Dendritic cell treated with granulocyte-macrophage colony-stimulating factor and Interleukin-4, amounts not matched to agents 40 ng/mL and 50 ng/mL, for 4 days (primary cell): Measurements from ENCODE around the gene WDR45.
"Not testable (repeated sequence)": the region's sequence is repeated elsewhere in the genome, so short reads cannot be mapped to it uniquely, and the experiment has no call there.

Experiments
- H3K27ac Mint-ChIP-seq: one replicate; pipeline ENCODE4 v1.8.0; 2022; ENCODE audit warnings: mild to moderate bottlenecking, mixed read lengths
- H3K27me3 Mint-ChIP-seq: one replicate; pipeline ENCODE4 v1.8.0; 2022; ENCODE audit warnings: mild to moderate bottlenecking, mixed read lengths
- H3K36me3 Mint-ChIP-seq: one replicate; pipeline ENCODE4 v1.8.0; 2022; ENCODE audit warnings: low read depth, mixed read lengths
- H3K4me1 Mint-ChIP-seq: one replicate; pipeline ENCODE4 v1.8.0; 2022; ENCODE audit warnings: low read depth, mixed read lengths
- H3K4me3 Mint-ChIP-seq: one replicate; pipeline ENCODE4 v1.8.0; 2022; ENCODE audit warnings: mild to moderate bottlenecking, moderate library complexity, mixed read lengths
- H3K9me3 Mint-ChIP-seq: one replicate; pipeline ENCODE4 v1.8.0; 2022; ENCODE audit warnings: mixed read lengths
- intact Hi-C: fragments of 100-400 bp; cut with micrococcal nuclease; formaldehyde crosslinking; loops from one replicate; pipeline ENCODE4 v1.15.0; 2022

WDR45 gene

DNA sequence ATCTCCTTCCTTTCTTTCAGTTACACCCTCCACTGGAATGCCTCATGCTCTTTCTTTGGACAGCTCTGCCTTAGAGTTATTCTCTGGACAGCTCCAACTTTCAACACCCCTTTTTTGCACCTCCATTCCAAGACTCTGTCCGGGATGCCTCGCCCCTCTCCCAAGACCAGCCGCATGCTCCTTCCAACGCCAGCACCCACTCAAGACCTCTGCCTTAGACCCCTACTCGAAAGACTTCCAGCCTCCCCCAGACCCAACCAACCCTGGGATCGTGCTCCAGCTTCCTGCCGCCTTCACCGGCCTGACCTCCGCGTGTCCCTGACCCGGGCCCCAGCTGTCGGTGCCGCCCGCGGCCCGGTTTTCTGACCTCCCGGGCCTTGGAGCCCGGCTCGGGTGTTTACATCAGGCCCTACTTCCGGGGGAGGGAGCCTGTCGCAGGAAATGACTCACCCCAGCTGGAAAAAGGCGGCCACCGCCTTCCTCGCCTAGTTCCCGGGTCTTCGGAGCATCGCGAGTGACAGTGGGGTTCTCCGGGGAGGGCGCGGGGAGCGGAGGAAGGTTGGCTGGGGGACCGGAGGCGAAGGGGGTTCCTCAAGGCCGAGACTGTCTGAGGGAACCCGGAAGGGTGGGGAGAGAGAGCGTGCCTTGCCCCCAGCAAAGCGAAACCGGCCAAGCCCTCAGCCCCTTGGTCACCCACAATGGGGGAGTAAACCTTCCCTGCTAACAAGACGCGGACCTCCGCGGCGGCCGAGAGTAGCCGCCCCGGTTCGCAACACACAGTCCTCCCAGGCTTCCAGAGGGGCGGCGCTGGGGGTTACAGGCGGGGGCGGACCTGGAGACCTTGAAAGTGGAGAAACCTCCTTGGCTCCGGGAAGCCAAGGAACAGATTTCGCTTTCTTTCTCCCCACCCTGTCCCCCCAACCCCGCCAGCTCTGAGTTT lies at the start of gene WDR45:
WDR45 (minus strand) TSS at position 399 of the 940 bp plus-strand sequence. CDS start 1,792 bp downstream, outside the sequence.
- H3K4me3 Mint-ChIP-seq = peak within 1 kb of the TSS; percentile 87
- H3K27me3 Mint-ChIP-seq = no peaks in the 10 kb centered on the region
- intact Hi-C loops = loop anchor here (2.0 kb wide), 1 partner anchor 21 kb away; no protein-coding TSS in a partner anchor
- H3K27ac Mint-ChIP-seq = peak within 1 kb of the TSS; percentile 93
- H3K36me3 Mint-ChIP-seq = peaks cover 52% of the 10 kb centered on the region
- H3K4me1 Mint-ChIP-seq = peaks cover 15% of the 10 kb centered on the region
- no peaks in the 10 kb centered on the region for H3K9me3 Mint-ChIP-seq

DNA sequence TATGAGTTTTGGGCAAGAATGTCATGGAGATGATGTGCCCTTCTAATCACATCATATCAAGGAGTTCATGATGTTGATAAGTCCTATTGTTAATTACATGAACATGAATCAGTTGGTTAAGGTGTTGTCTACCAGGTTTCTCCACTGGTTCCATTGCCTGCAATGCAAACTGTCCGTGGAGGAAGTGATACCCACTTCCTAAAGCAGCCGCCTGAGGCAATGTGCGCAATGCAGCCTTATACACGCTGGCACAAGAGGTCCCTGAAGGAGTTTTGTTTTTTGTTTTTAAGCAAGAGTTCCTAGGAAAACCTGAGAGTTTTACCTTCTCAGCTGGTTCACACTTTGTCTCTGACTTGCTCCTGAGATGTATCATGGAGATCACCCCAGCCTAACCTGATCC lies 49.7 kb upstream of the WDR45 start:
- H3K4me3 Mint-ChIP-seq = no peak overlapping the region

DNA sequence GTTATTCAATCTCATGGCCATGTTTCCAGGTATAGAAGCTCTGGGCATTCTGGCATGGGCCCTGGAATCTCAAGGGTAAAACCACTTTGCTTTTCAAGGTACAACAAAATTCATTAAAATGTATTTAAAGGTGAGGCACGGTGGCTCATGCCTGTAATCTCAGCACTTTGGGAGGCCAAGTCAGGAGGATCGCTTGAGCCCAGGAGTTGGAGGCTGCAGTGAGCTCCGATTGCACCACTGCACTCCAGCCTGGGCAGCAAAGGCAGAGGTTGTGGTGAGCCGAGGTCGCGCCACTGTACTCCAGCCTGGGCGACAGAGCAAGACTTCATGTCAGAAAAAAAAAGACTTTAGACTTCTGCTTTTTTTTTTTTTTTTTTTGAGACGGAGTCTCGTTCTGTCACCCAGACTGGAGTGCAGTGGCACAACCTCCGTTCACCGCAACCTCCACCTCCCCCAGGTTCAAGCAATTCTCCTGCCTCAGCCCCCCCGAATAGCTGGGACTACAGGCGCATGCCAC lies 48.1 kb upstream of the WDR45 start:
- H3K9me3 Mint-ChIP-seq, H3K4me3 Mint-ChIP-seq, H3K27me3 Mint-ChIP-seq, H3K27ac Mint-ChIP-seq, intact Hi-C loops, H3K36me3 Mint-ChIP-seq: not testable (repeated sequence)
- peaks cover 12% of the 10 kb centered on the region for H3K4me1 Mint-ChIP-seq

More for the DNA sequence above, 49.7 kb upstream of the WDR45 start:
- Mint-ChIP-seq H3K9me3 (no peaks in the 10 kb centered on the region), H3K4me1 (peaks cover 12% of the 10 kb centered on the region), H3K27ac (peak overlapping the region; percentile 59), H3K27me3 (no peaks in the 10 kb centered on the region), H3K36me3 (no peaks in the 10 kb centered on the region)
- intact Hi-C loops = no loop called here

DNA sequence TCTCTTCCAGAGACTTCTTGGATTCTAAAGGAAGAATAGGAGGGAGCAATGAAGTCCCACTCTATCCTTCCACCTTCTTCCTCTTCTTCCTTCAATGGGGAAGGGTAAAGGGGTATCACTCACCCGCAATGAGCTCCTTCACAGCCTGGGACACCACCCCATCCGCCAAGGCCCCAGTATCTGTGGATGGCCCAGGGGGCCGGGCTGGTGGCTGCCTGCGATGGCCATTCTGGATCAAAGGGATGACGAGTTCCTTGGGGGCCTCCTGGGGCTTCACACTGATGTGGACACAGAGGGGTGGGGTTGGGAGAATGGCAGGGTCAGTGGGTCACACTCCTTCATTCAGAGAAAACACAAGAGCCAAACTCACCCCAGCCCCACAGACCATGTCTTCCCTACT lies 42.8 kb upstream of the WDR45 start:
- intact Hi-C loops = loop anchor here (5.0 kb wide), 1 partner anchor 45 kb away; no protein-coding TSS in a partner anchor
- Mint-ChIP-seq H3K9me3 (no peaks in the 10 kb centered on the region), H3K4me3 (peak overlapping the region; percentile 93), H3K27ac (peak overlapping the region; percentile 93), H3K27me3 (no peaks in the 10 kb centered on the region), H3K4me1 (peaks cover 33% of the 10 kb centered on the region), H3K36me3 (peaks cover 49% of the 10 kb centered on the region)

DNA sequence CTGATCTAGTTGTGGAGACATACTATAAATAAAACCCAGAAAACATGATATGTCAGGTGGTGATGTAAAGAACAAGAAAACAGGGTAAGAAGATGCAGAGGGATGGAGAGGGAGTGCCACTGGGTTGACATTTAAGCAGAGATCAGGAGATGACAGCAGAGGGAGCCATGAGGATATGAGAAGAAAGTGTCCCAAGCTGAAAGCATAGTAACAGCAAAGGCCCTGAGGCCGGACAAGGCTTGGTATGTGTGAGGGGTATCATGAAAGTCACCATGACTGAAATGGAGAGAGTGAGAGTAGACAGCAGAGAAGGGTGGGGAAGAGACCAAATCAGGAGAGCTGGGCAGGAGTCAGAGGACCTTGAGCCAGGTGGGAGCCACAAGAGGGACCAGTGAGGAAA lies 40.4 kb upstream of the WDR45 start:
- Mint-ChIP-seq H3K4me1 (peaks cover 33% of the 10 kb centered on the region), H3K27ac (no peak overlapping the region), H3K9me3 (no peaks in the 10 kb centered on the region), H3K4me3 (no peak overlapping the region), H3K36me3 (peaks cover 73% of the 10 kb centered on the region), H3K27me3 (no peaks in the 10 kb centered on the region)
- intact Hi-C loops = loop anchor here (5.0 kb wide), 1 partner anchor 47 kb away; no protein-coding TSS in a partner anchor

DNA sequence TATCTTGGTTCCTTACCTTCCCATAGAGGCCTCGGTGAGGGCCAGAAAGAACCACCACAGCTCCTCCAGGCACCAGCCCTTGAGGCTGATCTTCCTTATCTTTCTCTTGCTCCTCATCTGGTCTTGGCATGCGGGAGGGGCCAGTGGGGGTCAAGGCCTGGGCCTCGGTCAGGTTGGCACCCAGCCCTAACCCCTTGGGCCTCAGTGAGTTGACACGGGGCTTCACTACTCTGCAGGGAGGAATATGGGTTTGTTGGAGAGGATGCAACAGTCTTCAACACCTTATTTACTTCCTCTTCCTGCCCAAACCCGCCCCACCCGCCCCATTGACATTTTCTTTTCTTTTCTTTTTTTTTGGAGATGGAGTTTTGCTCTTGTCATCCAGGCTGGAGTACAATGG lies 37.9 kb upstream of the WDR45 start:
- H3K4me3 Mint-ChIP-seq = no peak overlapping the region
- intact Hi-C loops = no loop called here
- H3K27ac Mint-ChIP-seq = no peak overlapping the region
- H3K27me3 Mint-ChIP-seq = no peaks in the 10 kb centered on the region
- H3K9me3 Mint-ChIP-seq = no peaks in the 10 kb centered on the region
- peaks cover 24% of the 10 kb centered on the region for H3K4me1 Mint-ChIP-seq
- peaks cover 85% of the 10 kb centered on the region for H3K36me3 Mint-ChIP-seq

DNA sequence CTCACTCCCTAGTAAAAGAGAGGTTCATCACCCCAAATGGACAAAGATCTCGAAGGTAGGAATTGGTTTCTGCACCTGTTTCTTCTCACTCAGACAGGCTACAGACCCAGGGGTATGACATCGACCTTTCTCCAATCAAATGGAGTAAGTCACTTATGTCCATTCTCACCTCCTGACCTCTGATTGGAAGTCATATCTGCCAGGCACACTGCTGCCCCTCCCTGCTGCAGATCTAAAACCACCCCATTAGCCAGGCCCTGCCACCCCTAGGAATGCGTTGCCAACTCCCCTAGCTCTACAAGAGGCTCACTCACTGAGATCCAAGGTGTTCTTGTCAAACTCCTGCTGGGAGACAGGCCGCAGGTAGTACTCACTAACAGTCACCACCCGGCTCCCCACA lies 37.0 kb upstream of the WDR45 start:
- no peak overlapping the region for H3K4me3 Mint-ChIP-seq
- H3K27me3 Mint-ChIP-seq = no peaks in the 10 kb centered on the region
- H3K9me3 Mint-ChIP-seq = no peaks in the 10 kb centered on the region
- no peak overlapping the region for H3K27ac Mint-ChIP-seq
- intact Hi-C loops = no loop called here
- peaks cover 85% of the 10 kb centered on the region for H3K36me3 Mint-ChIP-seq
- H3K4me1 Mint-ChIP-seq = peaks cover 15% of the 10 kb centered on the region

DNA sequence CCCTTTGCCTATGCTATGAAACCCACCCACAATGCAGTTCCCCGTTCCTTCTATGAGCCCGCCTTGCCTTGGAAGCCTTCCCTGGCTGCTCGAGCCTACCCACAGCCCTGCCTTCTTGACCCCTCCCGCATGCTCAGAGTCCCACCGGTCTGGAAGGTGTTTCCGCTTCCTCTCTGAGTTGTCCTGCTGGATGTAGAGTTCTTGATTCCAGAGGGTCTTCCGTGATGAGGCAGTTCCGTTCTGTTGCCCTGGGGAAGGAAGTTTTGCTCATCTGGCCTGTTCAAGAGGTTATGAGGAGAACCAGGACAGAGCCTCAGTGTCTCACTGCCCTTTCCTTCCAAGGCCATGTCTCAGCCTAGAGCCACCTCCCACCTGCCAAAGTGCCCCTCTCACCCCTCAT lies 36.4 kb upstream of the WDR45 start:
- H3K4me1 Mint-ChIP-seq = peaks cover 11% of the 10 kb centered on the region
- peaks cover 82% of the 10 kb centered on the region for H3K36me3 Mint-ChIP-seq
- intact Hi-C loops = no loop called here
- no peak overlapping the region for H3K27ac Mint-ChIP-seq
- H3K9me3 Mint-ChIP-seq = no peaks in the 10 kb centered on the region
- no peaks in the 10 kb centered on the region for H3K27me3 Mint-ChIP-seq
- H3K4me3 Mint-ChIP-seq = no peak overlapping the region

DNA sequence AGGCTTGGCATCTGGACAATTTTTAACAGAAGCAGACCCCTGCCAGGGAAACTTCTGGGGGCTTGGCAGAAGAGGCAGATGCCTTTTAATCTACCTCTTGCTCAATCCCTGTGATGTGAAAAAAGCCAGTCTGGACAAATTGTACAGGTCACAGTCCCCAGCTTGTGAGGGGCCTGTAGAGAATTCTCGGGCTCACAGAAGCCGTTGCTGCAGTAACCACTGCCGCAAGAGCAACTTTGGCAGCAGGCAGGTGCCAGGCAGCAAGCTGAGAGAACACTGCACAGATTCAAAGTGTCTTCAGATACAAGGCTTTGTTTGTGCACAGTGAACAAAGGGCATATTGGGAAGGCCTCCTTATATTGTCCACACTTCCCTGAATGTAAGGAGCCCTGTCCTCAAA lies 32.1 kb upstream of the WDR45 start:
- intact Hi-C loops = no loop called here
- H3K9me3 Mint-ChIP-seq = no peaks in the 10 kb centered on the region
- H3K36me3 Mint-ChIP-seq = peaks cover 74% of the 10 kb centered on the region
- no peak overlapping the region for H3K27ac Mint-ChIP-seq
- H3K27me3 Mint-ChIP-seq = no peaks in the 10 kb centered on the region
- no peak overlapping the region for H3K4me3 Mint-ChIP-seq
- no peaks in the 10 kb centered on the region for H3K4me1 Mint-ChIP-seq

DNA sequence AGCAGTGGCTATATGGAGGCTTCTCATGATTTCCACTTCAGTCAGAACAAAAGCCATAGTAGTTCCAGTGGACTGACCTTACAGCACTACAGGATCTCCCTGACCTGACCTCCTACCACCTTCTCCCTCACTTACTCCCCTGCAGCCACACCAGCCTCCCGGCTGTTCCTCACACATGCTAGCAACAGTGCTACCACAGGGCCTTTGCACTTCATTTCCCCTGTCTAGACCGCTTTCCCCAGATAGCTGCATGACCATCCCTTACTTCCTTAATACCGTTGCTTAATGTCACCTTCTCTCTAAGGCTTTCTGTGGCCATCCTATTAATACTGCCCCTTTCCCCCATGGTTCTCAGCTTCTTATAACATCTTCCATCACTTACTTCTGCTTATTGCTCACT lies 30.7 kb upstream of the WDR45 start:
- Mint-ChIP-seq H3K36me3 (peaks cover 67% of the 10 kb centered on the region), H3K27ac (no peak overlapping the region), H3K27me3 (no peaks in the 10 kb centered on the region), H3K4me3 (no peak overlapping the region), H3K4me1 (no peaks in the 10 kb centered on the region), H3K9me3 (no peaks in the 10 kb centered on the region)
- intact Hi-C loops = no loop called here

DNA sequence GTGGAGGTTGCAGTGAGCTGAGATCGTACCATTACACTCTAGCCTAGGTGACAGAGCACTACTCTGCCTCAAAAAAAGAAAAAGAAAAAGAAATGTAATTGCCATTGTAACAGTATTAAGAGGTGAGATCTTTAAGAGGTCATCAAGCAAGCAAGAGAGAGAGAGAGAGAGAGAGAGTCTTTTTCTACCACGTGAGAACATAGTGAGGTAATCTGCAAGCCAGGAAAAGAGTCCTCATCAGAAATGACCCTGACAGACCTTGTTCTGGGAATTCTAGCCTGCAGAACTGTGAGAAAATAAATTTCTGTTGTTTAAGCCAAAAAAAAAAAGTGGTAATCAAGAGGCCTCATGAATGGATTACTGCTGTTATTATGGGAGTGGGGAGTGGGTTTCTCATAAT lies 29.0 kb upstream of the WDR45 start:
- Mint-ChIP-seq H3K4me1 (no peaks in the 10 kb centered on the region), H3K27ac (no peak overlapping the region), H3K36me3 (peaks cover 49% of the 10 kb centered on the region), H3K9me3 (no peaks in the 10 kb centered on the region), H3K4me3 (no peak overlapping the region), H3K27me3 (no peaks in the 10 kb centered on the region)
- intact Hi-C loops = loop anchor here (10.0 kb wide), 1 partner anchor 64 kb away; the partner anchor contains the start of gene TFE3

DNA sequence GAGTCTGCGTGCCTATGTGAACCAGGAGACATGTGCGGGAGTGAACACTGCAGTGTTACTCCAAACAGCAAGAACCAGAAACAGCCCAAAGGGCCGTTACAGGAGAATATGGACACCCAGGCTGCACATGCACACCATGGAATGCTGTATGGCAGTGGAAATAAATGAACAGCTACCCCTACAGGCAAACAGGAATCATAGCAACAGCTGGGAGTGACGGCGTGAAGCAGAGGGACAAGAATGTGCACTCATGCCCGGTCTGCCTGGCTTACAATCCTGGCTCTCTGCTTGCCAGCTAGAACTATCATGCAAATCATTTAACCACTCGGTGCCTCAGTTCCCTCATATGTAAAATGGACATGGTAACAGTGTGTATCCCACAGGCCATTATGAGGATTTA lies 27.2 kb upstream of the WDR45 start:
- H3K27ac Mint-ChIP-seq = no peak overlapping the region
- H3K4me1 Mint-ChIP-seq = peaks cover 2% of the 10 kb centered on the region
- H3K27me3 Mint-ChIP-seq = no peaks in the 10 kb centered on the region
- H3K36me3 Mint-ChIP-seq = peaks cover 34% of the 10 kb centered on the region
- H3K4me3 Mint-ChIP-seq = no peak overlapping the region
- intact Hi-C loops = loop anchor here (10.0 kb wide), 1 partner anchor 62 kb away; the partner anchor contains the start of gene TFE3
- no peaks in the 10 kb centered on the region for H3K9me3 Mint-ChIP-seq

DNA sequence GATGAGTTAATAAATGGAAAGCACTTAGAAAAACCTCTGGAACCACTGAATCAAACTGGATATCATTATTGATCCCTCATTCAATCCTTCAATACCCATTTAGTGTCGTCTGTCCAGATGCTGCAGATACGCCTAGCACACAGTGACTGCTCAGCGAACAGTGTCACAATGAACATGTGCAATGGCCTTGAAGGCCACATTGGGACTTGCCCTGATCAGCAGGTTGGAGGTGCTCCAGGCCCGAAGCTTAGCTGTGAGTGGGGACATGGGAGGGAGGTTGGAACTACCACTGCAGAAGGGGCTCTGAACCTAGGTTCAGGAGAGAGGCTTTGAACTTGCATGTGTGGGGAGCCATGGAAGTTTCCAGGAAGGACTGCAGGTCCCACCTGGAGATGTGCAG lies 26.6 kb upstream of the WDR45 start:
- intact Hi-C loops = loop anchor here (10.0 kb wide), 1 partner anchor 61 kb away; the partner anchor contains the start of gene TFE3
- peaks cover 30% of the 10 kb centered on the region for H3K36me3 Mint-ChIP-seq
- no peak overlapping the region for H3K4me3 Mint-ChIP-seq
- no peaks in the 10 kb centered on the region for H3K9me3 Mint-ChIP-seq
- H3K4me1 Mint-ChIP-seq = peaks cover 8% of the 10 kb centered on the region
- no peak overlapping the region for H3K27ac Mint-ChIP-seq
- H3K27me3 Mint-ChIP-seq = no peaks in the 10 kb centered on the region

DNA sequence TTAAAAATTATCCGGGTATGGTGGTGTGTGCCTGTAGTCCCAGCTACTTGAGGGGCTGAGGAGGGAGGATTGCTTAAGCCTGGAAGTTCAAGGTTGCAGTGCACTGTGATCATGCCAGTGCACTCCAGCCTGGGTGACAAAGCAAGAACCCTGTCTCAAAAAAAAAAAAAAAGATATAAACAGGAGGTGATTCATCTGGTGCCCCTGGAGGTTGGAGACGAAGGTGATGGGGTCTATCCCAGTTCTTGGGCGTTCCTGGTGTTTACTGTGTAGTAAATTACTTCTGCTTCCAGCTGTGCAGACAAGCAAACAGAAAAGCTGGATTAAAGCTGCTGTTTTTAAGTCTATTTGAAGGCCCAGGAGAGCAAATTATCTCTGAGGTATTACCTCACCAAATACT lies 23.9 kb upstream of the WDR45 start:
- no peaks in the 10 kb centered on the region for H3K27me3 Mint-ChIP-seq
- intact Hi-C loops = loop anchor here (10.0 kb wide), 1 partner anchor 59 kb away; the partner anchor contains the start of gene TFE3
- peaks cover 9% of the 10 kb centered on the region for H3K4me1 Mint-ChIP-seq
- H3K27ac Mint-ChIP-seq = peak overlapping the region; percentile 27
- no peaks in the 10 kb centered on the region for H3K9me3 Mint-ChIP-seq
- H3K36me3 Mint-ChIP-seq = peaks cover 15% of the 10 kb centered on the region
- no peak overlapping the region for H3K4me3 Mint-ChIP-seq
